IMR-90 (cell line): ENCODE measurements around the gene TNP1. TPM values are rescaled to one million over a fixed set of nuclear protein-coding genes. Genes with fewer than 3 reads are reported as not detected.

ENCODE experiments used
- ATAC-seq: fragments of 200-7000 bp; cut with Tn5 transposase; 2 replicates; pipeline ENCODE4 v1.9.1; 2020; ENCODE audit warnings: low read depth, mild to moderate bottlenecking, moderate library complexity
- BruUV-seq: library from RNA; stranded (reverse); fragments of 400-500 nt; replicated peaks from 2 replicates; lab custom pipeline; 2021; lab: Mats Ljungman, UMichigan
- CTCF ChIA-PET: fragments of 300-600 bp; formaldehyde crosslinking; extraction: SDS; loops from one replicate; lab custom pipeline; 2021; ENCODE audit warnings: antibody characterized with exemption; lab: Yijun Ruan, JAX
- POLR2A ChIA-PET: fragments of 300-600 bp; sonication (Branson Sonifier 250); formaldehyde crosslinking; loops from one replicate; lab custom pipeline; 2022; ENCODE audit warnings: antibody characterized with exemption; ENCODE audit not compliant: unreplicated experiment; lab: Charles Lee
- DNase-seq: peaks from one replicate; pipeline ENCODE4 v3.0.0; 2013
- H2AFZ ChIP-seq: replicated peaks from 2 replicates; pipeline ENCODE3; 2013; ENCODE audit warnings: low read length, mild to moderate bottlenecking; ENCODE audit not compliant: poor library complexity
- H2AK5ac ChIP-seq: 2 replicates; pipeline ENCODE4 v1.6.1; 2013; ENCODE audit warnings: low read depth, low read length, inconsistent platforms
- H2AK9ac ChIP-seq: replicated peaks from 2 replicates; pipeline ENCODE3; 2013; ENCODE audit warnings: mild to moderate bottlenecking, low read depth, low read length, moderate library complexity; ENCODE audit not compliant: poor library complexity
- H2BK120ac ChIP-seq: 2 replicates; pipeline ENCODE4 v1.6.1; 2013; ENCODE audit warnings: low read depth, low read length, inconsistent platforms
- H2BK15ac ChIP-seq: 3 replicates; pipeline ENCODE4 v1.6.1; 2013; ENCODE audit warnings: low read depth, low read length, inconsistent platforms
- H2BK20ac ChIP-seq: 2 replicates; pipeline ENCODE4 v1.6.1; 2013; ENCODE audit warnings: low read depth, mild to moderate bottlenecking, inconsistent platforms, low read length, moderate library complexity
- H2BK5ac ChIP-seq: 2 replicates; pipeline ENCODE4 v1.6.1; 2013; ENCODE audit warnings: mild to moderate bottlenecking, low read depth, low read length, inconsistent platforms; ENCODE audit not compliant: poor library complexity, severe bottlenecking
- H3K14ac ChIP-seq: replicated peaks from 2 replicates; pipeline ENCODE4 v1.6.1; 2013; ENCODE audit warnings: low read depth, low read length, inconsistent platforms
- H3K18ac ChIP-seq: 2 replicates; pipeline ENCODE4 v1.6.1; 2013; ENCODE audit warnings: low read depth, low read length, control low read depth
- H3K23ac ChIP-seq: 2 replicates; pipeline ENCODE4 v1.6.1; 2013; ENCODE audit warnings: low read depth, low read length, inconsistent platforms
- H3K27ac ChIP-seq: 2 replicates; pipeline ENCODE4 v1.5.1; 2013; ENCODE audit warnings: mild to moderate bottlenecking, control low read depth, low read length; ENCODE audit not compliant: insufficient read depth
- H3K27me3 ChIP-seq: 2 replicates; pipeline ENCODE4 v1.6.1; 2013; ENCODE audit warnings: low read length; ENCODE audit not compliant: control insufficient read depth, insufficient read depth
- H3K36me3 ChIP-seq: 2 replicates; pipeline ENCODE4 v1.6.1; 2013; ENCODE audit warnings: low read length, mixed read lengths; ENCODE audit not compliant: control insufficient read depth, insufficient read depth
- H3K4ac ChIP-seq: 2 replicates; pipeline ENCODE4 v1.6.1; 2013; ENCODE audit warnings: low read depth, low read length, inconsistent platforms
- H3K4me1 ChIP-seq: 2 replicates; pipeline ENCODE4 v1.6.1; 2013; ENCODE audit warnings: low read length, mixed read lengths; ENCODE audit not compliant: control insufficient read depth, insufficient read depth
- H3K4me2 ChIP-seq: 2 replicates; pipeline ENCODE4 v1.6.1; 2013; ENCODE audit warnings: low read depth, mild to moderate bottlenecking, control low read depth, low read length, moderate library complexity
- H3K4me3 ChIP-seq: 2 replicates; pipeline ENCODE4 v1.5.1; 2013; ENCODE audit warnings: low read depth, mild to moderate bottlenecking, control low read depth, low read length, moderate library complexity; ENCODE audit not compliant: insufficient read depth
- H3K56ac ChIP-seq: 2 replicates; pipeline ENCODE4 v1.6.1; 2013; ENCODE audit warnings: low read length, inconsistent platforms; ENCODE audit not compliant: insufficient read depth; ENCODE audit errors: extremely low read depth
- H3K79me1 ChIP-seq, 2 experiments: 2 replicates each; pipeline ENCODE4 v1.6.1; 2013; ENCODE audit warnings: low read length in 2 of 2, inconsistent platforms in 1 of 2, low read depth in 1 of 2
- H3K9ac ChIP-seq: 2 replicates; pipeline ENCODE4 v1.6.1; 2013; ENCODE audit warnings: low read depth, low read length, control low read depth
- H3K9me1 ChIP-seq: 2 replicates; pipeline ENCODE4 v1.6.1; 2013; ENCODE audit warnings: low read length, inconsistent platforms; ENCODE audit not compliant: insufficient read depth
- H3K9me3 ChIP-seq: 2 replicates; pipeline ENCODE4 v1.6.1; 2013; ENCODE audit warnings: low read length; ENCODE audit not compliant: control insufficient read depth, insufficient read depth
- H4K20me1 ChIP-seq: 2 replicates; pipeline ENCODE4 v1.6.1; 2013; ENCODE audit warnings: low read length, inconsistent platforms; ENCODE audit not compliant: insufficient read depth
- H4K5ac ChIP-seq: 2 replicates; pipeline ENCODE4 v1.6.1; 2013; ENCODE audit warnings: mild to moderate bottlenecking, low read depth, low read length, control low read depth
- H4K8ac ChIP-seq, 2 experiments: 2 replicates each; pipeline ENCODE4 v1.6.1; 2013; ENCODE audit warnings: low read depth in 2 of 2, low read length in 2 of 2, control low read depth in 1 of 2, inconsistent platforms in 1 of 2
- H4K91ac ChIP-seq: 2 replicates; pipeline ENCODE4 v1.6.1; 2013; ENCODE audit warnings: low read depth, low read length, inconsistent platforms; ENCODE audit not compliant: insufficient read depth
- BHLHE40 ChIP-seq: fragments of 150-350 bp; IDR thresholded peaks from 2 replicates; pipeline ENCODE4 v1.6.1; 2016; ENCODE audit warnings: mild to moderate bottlenecking, low read depth, low read length
- CHD1 ChIP-seq: IDR thresholded peaks from 2 replicates; pipeline ENCODE4 v1.6.1; 2012; ENCODE audit warnings: low read depth, low read length, improper control_type of control experiment
- FOS ChIP-seq: fragments of 150-350 bp; IDR thresholded peaks from 2 replicates; pipeline ENCODE4 v1.6.1; 2016; ENCODE audit warnings: low read depth, low read length
- MAFK ChIP-seq: IDR thresholded peaks from 2 replicates; pipeline ENCODE4 v1.6.1; 2012; ENCODE audit warnings: low read depth, low read length, improper control_type of control experiment
- MAZ ChIP-seq: IDR thresholded peaks from 2 replicates; pipeline ENCODE4 v1.6.1; 2012; ENCODE audit warnings: low read depth, mild to moderate bottlenecking, low read length, improper control_type of control experiment, moderate library complexity, borderline replicate concordance
- MXI1 ChIP-seq: IDR thresholded peaks from 2 replicates; pipeline ENCODE4 v1.6.1; 2012; ENCODE audit warnings: low read depth, mild to moderate bottlenecking, low read length, moderate library complexity, borderline replicate concordance
- NFE2L2 ChIP-seq: fragments of 150-350 bp; IDR thresholded peaks from 2 replicates; pipeline ENCODE4 v1.6.1; 2016; ENCODE audit warnings: low read depth, mild to moderate bottlenecking, low read length
- POLR2A ChIP-seq: IDR thresholded peaks from 2 replicates; pipeline ENCODE4 v1.6.1; 2012; ENCODE audit warnings: mild to moderate bottlenecking, low read depth, low read length
- RAD21 ChIP-seq: IDR thresholded peaks from 2 replicates; pipeline ENCODE4 v1.6.1; 2012; ENCODE audit warnings: low read length, improper control_type of control experiment
- RCOR1 ChIP-seq: IDR thresholded peaks from 2 replicates; pipeline ENCODE4 v1.6.1; 2012; ENCODE audit warnings: mild to moderate bottlenecking, low read length, improper control_type of control experiment; ENCODE audit not compliant: insufficient replicate concordance
- RFX5 ChIP-seq: IDR thresholded peaks from 2 replicates; pipeline ENCODE4 v1.8.0; 2012; ENCODE audit warnings: low read depth, mild to moderate bottlenecking, low read length, moderate library complexity
- SMC3 ChIP-seq: fragments of 150-350 bp; IDR thresholded peaks from 2 replicates; pipeline ENCODE4 v1.6.1; 2016; ENCODE audit warnings: low read depth, mild to moderate bottlenecking, antibody characterized with exemption, low read length, moderate library complexity
- WGBS, 2 experiments: methylation state at CpG; one replicate each; pipeline versions ENCODE4 v1.1.5 to v1.1.7; 2013; ENCODE audit warnings: missing lambda C conversion rate in 2 of 2; ENCODE audit not compliant: insufficient read length in 1 of 2; ENCODE audit errors: extremely low coverage in 2 of 2; 5-methylcytosine and 5-hydroxymethylcytosine counted together
- dilution Hi-C: fragments of 300-500 bp; cut with HindIII; formaldehyde crosslinking; loops from one replicate; pipeline ENCODE4 v1.14.3; 2018; ENCODE audit warnings: low sequenced_read_pairs; ENCODE audit not compliant: unreplicated experiment
- in situ Hi-C: fragments of 300-500 bp; cut with MboI; formaldehyde crosslinking; loops from 3 replicates; pipeline ENCODE4 v1.14.3; 2019; ENCODE audit warnings: low sequenced_read_pairs, inconsistent platforms, mixed read lengths
- intact Hi-C: fragments of 100-400 bp; cut with micrococcal nuclease; formaldehyde crosslinking; loops from 2 replicates; pipeline ENCODE4 v1.10.0; 2022
- polyA plus RNA-seq, 3 experiments: library from polyadenylated mRNA; depleted of rRNA; stranded (reverse); fragments of >200 nt; gene quantifications; 2 replicates each; pipeline ENCODE4 v1.2.3, GENCODE V29; 2012; ENCODE audit warnings: low replicate concordance in 1 of 3
- total RNA-seq: library from RNA; depleted of rRNA; stranded (reverse); fragments of >200 nt; gene quantifications from 2 replicates; pipeline ENCODE4 v1.2.3, GENCODE V29; 2012
- TF ChIP-seq, protein P1 (sequence below): fragments of 150-350 bp; IDR thresholded peaks from 2 replicates; pipeline ENCODE4 v1.6.1; 2016; ENCODE audit warnings: low read depth, mild to moderate bottlenecking, low read length, moderate library complexity, borderline replicate concordance
- TF ChIP-seq, protein P2 (sequence below): fragments of 150-350 bp; IDR thresholded peaks from 2 replicates; pipeline ENCODE4 v1.6.1; 2017; ENCODE audit warnings: mild to moderate bottlenecking, antibody characterized with exemption, low read length, low read depth

The TNP1 gene
- total and polyA plus RNA-seq, 2 of the 4 experiments (the other 2 are of a cell fraction) = not detected

DNA sequence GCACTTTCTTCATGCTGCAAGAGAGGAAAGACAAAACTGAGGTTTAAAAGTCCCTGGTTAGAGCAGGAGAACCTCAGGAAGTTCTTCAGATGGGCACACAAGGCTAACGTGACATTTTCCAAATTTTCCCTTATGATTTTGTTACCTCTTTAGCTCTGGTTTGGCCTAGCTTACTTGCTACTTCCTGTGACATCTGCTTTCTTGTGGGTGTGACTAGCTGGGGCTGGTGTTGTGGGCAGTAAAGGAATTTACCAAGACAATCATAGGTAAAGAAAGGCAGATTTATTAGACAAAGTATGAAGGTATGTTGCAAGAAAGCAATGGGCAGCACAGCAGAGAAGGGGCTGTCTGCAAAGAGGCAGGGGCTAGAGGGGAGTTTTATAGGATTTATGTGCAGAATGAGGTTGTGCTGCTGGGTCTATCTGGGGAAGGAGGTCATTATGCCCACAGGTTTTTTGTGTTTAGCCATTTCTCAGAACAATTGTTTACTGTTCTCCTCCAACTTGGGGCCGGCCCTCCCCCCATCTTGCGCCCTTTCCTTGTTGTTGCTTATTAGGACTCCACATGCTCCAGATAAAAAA is 6.7 kb upstream of the TNP1 start (continued):
- TF ChIP-seq BHLHE40 (no peak), FOS (no peak), RCOR1 (no peak), CHD1 (no peak)

DNA sequence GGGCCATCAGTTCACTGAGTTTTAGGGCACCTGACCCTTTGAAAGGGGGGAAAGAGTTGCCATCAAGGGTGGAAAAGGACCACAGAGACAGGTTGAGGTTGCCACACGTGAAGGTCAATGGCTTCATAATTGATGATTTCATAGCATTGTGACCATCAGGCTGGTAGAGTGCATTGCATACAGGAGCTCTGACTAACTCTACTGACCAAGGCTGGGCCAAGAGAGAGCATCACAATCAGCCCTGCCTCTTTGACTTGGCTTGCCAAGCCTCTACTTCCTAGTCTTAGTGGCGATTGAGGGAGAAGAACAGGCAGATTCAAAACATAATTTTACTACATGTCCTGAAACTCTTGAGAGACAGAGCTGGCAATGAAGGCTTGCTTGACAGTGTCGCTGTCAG is 5.8 kb upstream of the TNP1 start:
- dilution Hi-C loops = no loop called here
- Histone ChIP-seq H2BK20ac (no peak overlapping the region), H3K4me2 (no peak overlapping the region), H3K14ac (no peak overlapping the region), H3K9ac (no peak overlapping the region), H2BK15ac (no peak overlapping the region), H3K18ac (no peak overlapping the region), H2AK5ac (no peak overlapping the region), H4K5ac (no peak overlapping the region), H3K27me3 (no peaks in the 10 kb centered on the region), H4K91ac (no peak overlapping the region), H3K23ac (no peak overlapping the region), H3K36me3 (no peaks in the 10 kb centered on the region), H2BK120ac (no peak overlapping the region), H2AK9ac (no peak overlapping the region), H3K4ac (no peak overlapping the region), H3K27ac (no peak overlapping the region), H4K8ac (no peak overlapping the region), H3K4me1 (0 out of 2 replicates have a peak, but pooled peaks cover 2% of the 10 kb centered on the region), H3K4me3 (no peak overlapping the region), H2AFZ (no peak overlapping the region), H2BK5ac (no peak overlapping the region), H3K9me3 (no peaks in the 10 kb centered on the region; the same call in 1 of the 2 replicates), H3K9me1 (no peaks in the 10 kb centered on the region), H3K56ac (no peak overlapping the region), H3K79me1 (no peaks in the 10 kb centered on the region), H4K20me1 (no peaks in the 10 kb centered on the region)
- in situ Hi-C loops = no loop called here
- intact Hi-C loops = no loop called here
- CTCF ChIA-PET = no interaction called here
- 100% methylated on average over 1 of the region's 3 CpGs; no CpG with 5 or more reads in 1 of the 2 experiments for WGBS, 2 experiments
- POLR2A ChIA-PET = no interaction called here
- ATAC-seq (no peak), DNase-seq (no peak)
- BruUV-seq = no TSS peak
- TF ChIP-seq SMC3 (no peak), FOS (no peak), RFX5 (no peak), MAFK (no peak), BHLHE40 (no peak), NFE2L2 (no peak), MXI1 (no peak), CHD1 (no peak), RAD21 (no peak), RCOR1 (no peak), MAZ (no peak), POLR2A (no peak)
- TF ChIP-seq, protein P1, sequence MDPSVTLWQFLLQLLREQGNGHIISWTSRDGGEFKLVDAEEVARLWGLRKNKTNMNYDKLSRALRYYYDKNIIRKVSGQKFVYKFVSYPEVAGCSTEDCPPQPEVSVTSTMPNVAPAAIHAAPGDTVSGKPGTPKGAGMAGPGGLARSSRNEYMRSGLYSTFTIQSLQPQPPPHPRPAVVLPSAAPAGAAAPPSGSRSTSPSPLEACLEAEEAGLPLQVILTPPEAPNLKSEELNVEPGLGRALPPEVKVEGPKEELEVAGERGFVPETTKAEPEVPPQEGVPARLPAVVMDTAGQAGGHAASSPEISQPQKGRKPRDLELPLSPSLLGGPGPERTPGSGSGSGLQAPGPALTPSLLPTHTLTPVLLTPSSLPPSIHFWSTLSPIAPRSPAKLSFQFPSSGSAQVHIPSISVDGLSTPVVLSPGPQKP = no peak
- TF ChIP-seq, protein P2, sequence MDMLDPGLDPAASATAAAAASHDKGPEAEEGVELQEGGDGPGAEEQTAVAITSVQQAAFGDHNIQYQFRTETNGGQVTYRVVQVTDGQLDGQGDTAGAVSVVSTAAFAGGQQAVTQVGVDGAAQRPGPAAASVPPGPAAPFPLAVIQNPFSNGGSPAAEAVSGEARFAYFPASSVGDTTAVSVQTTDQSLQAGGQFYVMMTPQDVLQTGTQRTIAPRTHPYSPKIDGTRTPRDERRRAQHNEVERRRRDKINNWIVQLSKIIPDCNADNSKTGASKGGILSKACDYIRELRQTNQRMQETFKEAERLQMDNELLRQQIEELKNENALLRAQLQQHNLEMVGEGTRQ = no peak
